ENCODE results near the gene PARP16.
"Not testable (repeated sequence)": the region's sequence is repeated elsewhere in the genome, so short reads cannot be mapped to it uniquely, and the experiment has no call there.

The PARP16 gene

GRCh38 chr15:65236443-65236842 lies 50.2 kb downstream of the PARP16 start:
- not testable (repeated sequence) for DNase-seq (ENCODE audit: low read depth in 2 of 2)

- no peak for DNase-seq (ENCODE audit: low read depth in 2 of 2)
Observed at GRCh38 chr15:65233696-65234095, 53.0 kb downstream of the PARP16 start.

- no peak for DNase-seq (ENCODE audit: low read depth in 2 of 2)
Observed at GRCh38 chr15:65232520-65232919, 54.2 kb downstream of the PARP16 start.

GRCh38 chr15:65231306-65231705 lies 55.4 kb downstream of the PARP16 start:
- no peak for DNase-seq (ENCODE audit: low read depth in 2 of 2)

DNA sequence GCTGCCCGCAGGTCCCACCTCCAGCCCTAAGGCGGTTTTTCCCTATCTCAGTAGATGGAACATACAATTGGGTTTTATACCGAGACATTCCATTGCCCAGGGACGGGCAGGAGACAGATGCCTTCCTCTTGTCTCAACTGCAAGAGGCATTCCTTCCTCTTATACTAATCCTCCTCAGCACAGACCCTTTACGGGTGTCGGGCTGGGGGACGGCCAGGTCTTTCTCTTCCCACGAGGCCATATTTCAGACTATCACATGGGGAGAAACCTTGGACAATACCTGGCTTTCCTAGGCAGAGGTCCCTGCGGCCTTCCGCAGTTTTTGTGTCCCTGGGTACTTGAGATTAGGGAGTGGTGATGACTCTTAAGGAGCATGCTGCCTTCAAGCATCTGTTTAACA lies 59.8 kb downstream of the PARP16 start:
- not testable (repeated sequence) for DNase-seq (ENCODE audit: low read depth in 2 of 2)

DNA sequence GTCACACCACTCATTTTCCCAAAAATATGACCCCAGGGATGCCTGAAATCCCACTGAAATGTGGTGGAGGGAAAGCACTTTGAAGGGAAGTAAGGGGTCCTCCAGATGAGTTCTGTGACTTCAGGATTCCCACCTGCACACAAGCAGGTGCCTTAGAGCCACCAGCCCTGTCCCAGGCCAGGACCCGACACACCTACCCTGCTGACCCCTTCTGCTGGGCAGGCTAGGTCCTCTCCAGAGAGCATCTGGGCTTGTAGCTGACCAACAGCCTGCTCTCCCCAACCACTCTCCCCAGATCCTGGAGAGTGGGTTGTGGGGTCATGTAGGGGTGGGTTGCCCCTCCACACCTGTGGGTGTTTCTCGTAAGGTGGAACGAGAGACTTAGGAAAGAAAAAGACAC lies 60.5 kb downstream of the PARP16 start:
- no peak for DNase-seq (ENCODE audit: low read depth in 2 of 2)

DNA sequence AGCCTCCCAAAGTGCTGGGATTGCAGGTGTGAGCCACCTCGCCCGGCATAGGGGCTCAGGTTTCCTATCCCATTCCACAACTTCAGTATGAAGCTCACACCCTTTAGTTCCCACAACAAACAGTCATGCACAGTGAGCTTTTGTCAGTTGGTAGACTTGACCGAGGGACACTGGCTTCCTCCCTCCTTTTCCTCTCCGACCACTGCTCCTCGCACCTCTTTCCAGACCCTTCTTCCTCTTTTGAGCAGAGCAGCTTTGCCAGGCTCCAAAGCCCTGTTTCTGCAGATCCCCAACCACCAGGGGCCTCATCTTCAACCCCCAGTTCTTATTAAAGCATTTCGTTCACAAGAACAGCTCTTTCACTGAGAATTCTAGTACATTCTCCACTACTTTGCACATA lies 62.7 kb downstream of the PARP16 start:
- DNase-seq (ENCODE audit: low read depth in 2 of 2) = no peak

DNA sequence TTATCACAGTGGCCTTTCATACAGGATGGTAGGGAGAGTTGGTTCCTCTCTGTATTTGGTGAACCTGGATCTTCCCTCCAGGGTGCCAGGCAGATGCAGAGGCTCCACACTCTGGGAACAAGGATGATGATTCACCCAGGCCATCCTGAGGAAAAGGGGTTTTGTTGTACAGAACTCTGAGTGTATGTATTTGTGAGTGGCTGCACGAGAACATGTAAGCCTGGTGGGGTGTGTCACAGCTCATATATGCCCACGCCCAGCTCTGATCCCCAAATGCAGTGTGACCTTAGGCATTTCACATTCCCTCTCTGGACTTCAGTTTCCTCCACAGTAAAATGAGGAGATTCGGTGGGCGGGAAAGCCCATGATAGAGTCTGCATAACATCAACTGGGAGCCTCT lies 63.8 kb downstream of the PARP16 start:
- DNase-seq (ENCODE audit: low read depth in 2 of 2) = no peak

GRCh38 chr15:65221697-65222096 lies 65.0 kb downstream of the PARP16 start:
- DNase-seq (ENCODE audit: low read depth in 2 of 2) = no peak

- DNase-seq (ENCODE audit: low read depth in 2 of 2) = no peak
Observed at GRCh38 chr15:65219137-65219536, 67.5 kb downstream of the PARP16 start.

DNA sequence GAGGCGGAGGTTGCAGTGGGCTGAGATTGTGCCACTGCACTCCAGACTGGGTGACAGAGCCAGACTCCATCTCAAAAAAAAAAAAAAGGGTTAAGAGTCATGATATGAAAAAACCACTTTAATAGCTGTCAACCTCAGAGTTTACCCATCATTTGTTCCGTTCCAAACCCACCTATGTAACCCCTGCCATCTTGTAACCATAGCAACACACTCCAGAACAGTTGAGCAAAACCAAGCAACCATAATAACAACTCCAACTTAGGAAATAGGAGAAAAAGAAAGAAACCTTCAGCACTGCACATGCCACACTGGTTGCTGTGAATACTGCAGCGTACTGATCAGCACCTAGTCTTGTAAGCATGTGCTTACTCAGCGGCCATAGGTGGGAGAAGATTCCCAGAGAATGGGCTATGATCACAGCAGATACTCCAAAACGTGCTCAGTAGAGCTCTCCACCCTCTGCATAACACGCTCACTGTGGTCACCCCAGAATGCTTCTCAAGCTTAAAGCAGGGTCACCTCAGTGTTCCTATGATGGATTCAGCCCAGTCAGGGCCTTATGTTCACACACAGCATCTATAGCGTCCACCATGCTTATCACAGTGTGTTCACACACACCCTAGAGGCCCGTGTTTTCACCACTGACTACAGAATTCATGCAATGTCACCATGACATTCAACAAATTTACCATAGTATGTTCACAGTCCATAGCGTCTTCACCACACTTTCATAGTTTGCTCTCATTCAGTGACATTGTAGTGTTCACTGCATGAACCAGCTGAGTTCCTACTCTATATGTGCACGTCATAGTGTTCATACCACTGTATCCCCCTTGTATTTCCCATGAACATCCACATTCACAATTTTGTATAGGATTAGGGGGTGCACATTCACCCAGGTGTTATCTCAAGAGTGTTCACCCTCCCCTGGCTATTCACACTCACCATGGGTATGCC lies 68.9 kb downstream of the PARP16 start:
- no peak for DNase-seq (ENCODE audit: low read depth in 2 of 2)

DNA sequence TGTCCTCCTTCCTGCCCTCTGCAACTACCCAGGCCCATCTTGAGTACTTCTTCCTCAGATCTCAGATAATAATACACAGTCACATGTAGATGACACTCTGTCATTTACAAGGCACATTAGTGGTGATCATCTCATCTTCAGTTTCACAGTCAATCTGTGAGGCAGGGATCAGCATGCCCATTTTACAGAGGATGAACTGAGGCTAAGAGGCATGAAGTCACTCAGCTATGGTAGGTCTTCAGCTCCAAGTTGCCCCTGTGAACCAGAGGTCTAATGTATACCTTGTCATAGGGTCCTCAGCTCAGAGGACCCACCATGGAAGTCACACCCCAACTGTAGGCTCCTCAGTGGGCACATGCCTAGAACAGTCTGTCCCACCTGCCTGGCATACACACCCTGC lies 71.2 kb downstream of the PARP16 start:
- DNase-seq (ENCODE audit: low read depth in 2 of 2) = no peak

DNA sequence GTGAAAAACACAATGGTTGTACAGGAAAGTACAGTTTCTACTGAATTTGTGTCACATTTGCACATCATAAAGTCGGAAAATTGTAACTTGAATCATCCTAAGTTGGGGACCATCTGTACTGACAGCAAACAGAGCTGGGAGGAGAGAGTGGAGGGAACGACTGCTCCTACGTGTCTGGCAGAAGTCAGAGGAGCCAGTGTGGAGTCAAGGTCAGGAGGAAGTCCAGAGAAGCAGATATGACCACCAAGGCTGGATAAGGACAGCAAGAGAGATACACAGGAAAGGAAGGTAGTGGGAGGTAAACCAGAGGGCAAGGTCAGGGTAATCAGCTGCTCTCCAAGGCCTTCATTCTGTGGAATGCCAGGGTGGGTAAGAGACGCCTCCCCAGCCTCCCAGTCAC lies 72.7 kb downstream of the PARP16 start:
- DNase-seq (ENCODE audit: low read depth in 2 of 2) = no peak

GRCh38 chr15:65213241-65213640 lies 73.4 kb downstream of the PARP16 start:
- DNase-seq (ENCODE audit: low read depth in 2 of 2) = no peak

- DNase-seq (ENCODE audit: low read depth in 2 of 2) = peak in 1 of 2 donors; percentile 4
Observed at GRCh38 chr15:65212097-65212496, 74.6 kb downstream of the PARP16 start.

- DNase-seq (ENCODE audit: low read depth in 2 of 2) = no peak
Observed at GRCh38 chr15:65211482-65211982, 75.2 kb downstream of the PARP16 start.

GRCh38 chr15:65210770-65211481 lies 75.8 kb downstream of the PARP16 start, which contains the start of gene CILP:
CILP (minus strand) TSS chr15:65211473; CDS start chr15:65209755, 1,718 bp downstream.
- DNase-seq (ENCODE audit: low read depth in 2 of 2) = no peak

DNA sequence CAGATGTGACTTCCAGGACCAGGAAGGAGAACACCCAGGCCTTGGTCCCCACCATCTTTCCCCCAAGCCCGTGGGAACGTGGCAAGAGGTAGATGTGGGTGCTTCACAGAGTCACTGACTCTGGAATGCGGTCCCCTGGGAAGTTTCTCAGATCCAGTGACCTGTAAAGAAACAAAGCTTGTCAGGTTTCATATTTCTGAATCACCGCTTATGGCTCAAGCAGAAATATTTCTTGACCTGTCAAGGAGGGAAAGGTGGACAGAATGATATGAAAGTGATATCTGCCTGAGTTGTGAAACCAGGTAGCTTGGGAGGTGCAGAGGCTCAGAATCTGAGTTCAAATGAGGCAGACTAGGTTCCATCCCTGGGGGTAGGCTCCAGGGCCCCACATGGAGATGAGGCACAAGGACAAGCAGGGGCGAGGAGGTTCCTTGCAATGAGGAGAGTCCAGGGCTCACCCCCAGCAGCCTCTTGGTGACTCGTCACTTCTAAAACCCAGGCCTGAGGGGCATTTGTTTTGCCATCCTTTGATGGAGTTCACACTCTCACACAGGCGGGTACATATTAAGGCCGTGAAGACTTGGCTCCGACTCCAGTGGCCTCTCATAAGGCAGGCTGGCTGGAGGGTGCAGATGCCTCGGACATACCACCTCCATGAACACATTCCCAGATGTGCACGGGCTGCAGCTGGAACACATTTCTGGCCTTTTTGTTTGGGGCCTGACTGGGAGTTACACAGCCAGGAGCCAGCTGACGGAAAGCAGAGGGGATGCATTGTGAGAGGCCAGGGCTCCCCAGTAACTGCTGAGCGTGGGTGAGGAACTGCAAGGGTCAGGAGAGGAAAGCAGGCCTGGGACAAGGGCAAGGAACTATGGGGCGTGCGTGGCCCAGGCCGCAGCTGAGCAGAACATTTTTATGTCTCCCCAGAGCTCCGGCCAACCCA lies 76.7 kb downstream of the PARP16 start:
- no peak for DNase-seq (ENCODE audit: low read depth in 2 of 2)

GRCh38 chr15:65208647-65209046 lies 78.0 kb downstream of the PARP16 start:
- DNase-seq (ENCODE audit: low read depth in 2 of 2) = no peak
